SU-DHL-6 (cell line): ENCODE measurements around the gene GATC.

Experiments
- EZH2phosphoT487 ChIP-seq: fragments of 200-600 bp; sonication (generic), shearing (Covaris generic); conservative IDR thresholded peaks from 2 replicates; pipeline ENCODE4 v1.6.1; 2018; ENCODE audit warnings: mild to moderate bottlenecking, antibody characterized with exemption, low read length, moderate library complexity, mixed read lengths
- TF ChIP-seq, protein P1 (sequence below): fragments of 200-600 bp; sonication (generic); IDR thresholded peaks from one replicate; pipeline ENCODE4 v1.5.1; 2017; ENCODE audit warnings: antibody characterized with exemption, mild to moderate bottlenecking, low read length, moderate library complexity; ENCODE audit not compliant: insufficient read depth, poor library complexity, severe bottlenecking

DNA sequence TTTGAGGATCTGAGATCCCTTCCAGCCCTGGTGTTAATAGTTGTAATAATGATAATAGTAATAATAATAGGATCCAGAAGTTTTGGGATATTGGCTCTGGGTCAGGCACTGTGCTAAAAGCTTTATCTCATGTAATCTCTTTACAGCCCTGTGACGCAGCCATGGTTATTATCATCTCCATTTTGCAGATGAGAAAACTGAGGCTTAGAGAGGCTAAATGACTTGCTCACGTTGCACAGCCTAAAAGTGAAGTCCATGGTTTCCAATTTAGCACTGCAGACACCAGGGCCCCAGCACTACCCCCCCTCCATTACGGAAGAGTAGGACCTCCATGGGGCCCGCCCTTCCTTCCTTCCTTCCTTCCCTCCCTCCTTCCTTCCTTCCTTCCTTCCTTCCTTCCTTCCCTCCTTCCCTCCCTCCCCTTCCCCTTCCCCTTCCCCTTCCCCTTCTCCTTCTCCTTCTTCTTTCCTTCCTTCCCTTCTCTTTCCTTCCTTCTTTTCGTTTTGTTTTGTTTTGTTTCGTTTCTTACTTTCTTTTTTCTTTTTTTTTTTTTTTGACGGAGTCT lies 23.3 kb upstream of the GATC start:
- TF ChIP-seq, protein P1, sequence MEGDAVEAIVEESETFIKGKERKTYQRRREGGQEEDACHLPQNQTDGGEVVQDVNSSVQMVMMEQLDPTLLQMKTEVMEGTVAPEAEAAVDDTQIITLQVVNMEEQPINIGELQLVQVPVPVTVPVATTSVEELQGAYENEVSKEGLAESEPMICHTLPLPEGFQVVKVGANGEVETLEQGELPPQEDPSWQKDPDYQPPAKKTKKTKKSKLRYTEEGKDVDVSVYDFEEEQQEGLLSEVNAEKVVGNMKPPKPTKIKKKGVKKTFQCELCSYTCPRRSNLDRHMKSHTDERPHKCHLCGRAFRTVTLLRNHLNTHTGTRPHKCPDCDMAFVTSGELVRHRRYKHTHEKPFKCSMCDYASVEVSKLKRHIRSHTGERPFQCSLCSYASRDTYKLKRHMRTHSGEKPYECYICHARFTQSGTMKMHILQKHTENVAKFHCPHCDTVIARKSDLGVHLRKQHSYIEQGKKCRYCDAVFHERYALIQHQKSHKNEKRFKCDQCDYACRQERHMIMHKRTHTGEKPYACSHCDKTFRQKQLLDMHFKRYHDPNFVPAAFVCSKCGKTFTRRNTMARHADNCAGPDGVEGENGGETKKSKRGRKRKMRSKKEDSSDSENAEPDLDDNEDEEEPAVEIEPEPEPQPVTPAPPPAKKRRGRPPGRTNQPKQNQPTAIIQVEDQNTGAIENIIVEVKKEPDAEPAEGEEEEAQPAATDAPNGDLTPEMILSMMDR: no peak
- TF ChIP-seq EZH2phosphoT487: no peak
